NCI-H82 treated with DMSO at 0.1 percent for 48 hours (cell line): Measurements from ENCODE around the gene SDK1.
A peak's percentile ranks its signal among the peaks of the same experiment; 100 is the strongest.

Experiments used
- DNase-seq: peaks from one replicate; lab custom pipeline; 2025; ENCODE audit not compliant: unreplicated experiment; lab: John Stamatoyannopoulos, UW

Gene SDK1

GRCh38 chr7:3300651-3301448 is at the start of gene SDK1:
Gene SDK1 (plus strand): TSS chr7:3301252. CDS start chr7:3301587, 335 bp downstream.
- DNase-seq: peak; percentile 46

- no peak for DNase-seq
Observed at GRCh38 chr7:3254718-3255117, 46.3 kb upstream of the SDK1 start.

GRCh38 chr7:3259711-3260400 is 41.2 kb upstream of the SDK1 start:
- DNase-seq: no peak

- DNase-seq: no peak
Observed at GRCh38 chr7:3260401-3260715, 40.7 kb upstream of the SDK1 start.

- no peak for DNase-seq
Observed at GRCh38 chr7:3264693-3265339, 36.2 kb upstream of the SDK1 start.

- DNase-seq: no peak
Observed at GRCh38 chr7:3265388-3265787, 35.7 kb upstream of the SDK1 start.

GRCh38 chr7:3266240-3266639 is 34.8 kb upstream of the SDK1 start:
- no peak for DNase-seq

- no peak for DNase-seq
Observed at GRCh38 chr7:3267966-3268690, 32.9 kb upstream of the SDK1 start.

GRCh38 chr7:3270362-3270761 is 30.7 kb upstream of the SDK1 start:
- DNase-seq: no peak

- DNase-seq: no peak
Observed at GRCh38 chr7:3271298-3271697, 29.8 kb upstream of the SDK1 start.

- DNase-seq: no peak
Observed at GRCh38 chr7:3272691-3273141, 28.3 kb upstream of the SDK1 start.

GRCh38 chr7:3274131-3274530 is 26.9 kb upstream of the SDK1 start:
- no peak for DNase-seq

- DNase-seq: no peak
Observed at GRCh38 chr7:3277604-3278572, 23.2 kb upstream of the SDK1 start.

- DNase-seq: no peak
Observed at GRCh38 chr7:3279147-3279818, 21.8 kb upstream of the SDK1 start.

- no peak for DNase-seq
Observed at GRCh38 chr7:3280445-3280844, 20.6 kb upstream of the SDK1 start.

- no peak for DNase-seq
Observed at GRCh38 chr7:3280946-3281656, 20.0 kb upstream of the SDK1 start.

- DNase-seq: no peak
Observed at GRCh38 chr7:3282457-3282856, 18.6 kb upstream of the SDK1 start.

- no peak for DNase-seq
Observed at GRCh38 chr7:3283130-3283704, 17.8 kb upstream of the SDK1 start.

- DNase-seq: no peak
Observed at GRCh38 chr7:3285652-3286051, 15.4 kb upstream of the SDK1 start.
